ENCODE results near the gene CAV2.

DNA sequence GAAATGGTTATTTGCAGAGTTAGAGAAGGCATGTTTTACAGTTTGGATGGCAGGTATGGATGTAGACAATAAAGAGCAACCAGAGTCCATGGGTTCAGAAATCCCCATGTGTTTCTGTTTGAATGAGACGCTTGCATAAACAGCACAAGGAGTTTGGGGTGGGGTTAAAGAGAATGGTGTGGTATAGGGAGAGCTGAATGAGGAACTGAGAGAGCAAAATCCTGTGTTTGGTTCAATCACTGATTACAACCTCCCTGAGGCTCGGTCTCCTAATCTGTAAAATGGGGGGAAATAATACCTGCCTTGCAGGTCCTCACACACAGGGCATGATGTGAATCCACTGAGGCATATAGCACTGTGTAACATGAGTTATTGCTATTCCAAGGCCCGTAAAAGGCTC lies 49.0 kb downstream of the CAV2 start:
- TF ChIP-seq, protein P1, sequence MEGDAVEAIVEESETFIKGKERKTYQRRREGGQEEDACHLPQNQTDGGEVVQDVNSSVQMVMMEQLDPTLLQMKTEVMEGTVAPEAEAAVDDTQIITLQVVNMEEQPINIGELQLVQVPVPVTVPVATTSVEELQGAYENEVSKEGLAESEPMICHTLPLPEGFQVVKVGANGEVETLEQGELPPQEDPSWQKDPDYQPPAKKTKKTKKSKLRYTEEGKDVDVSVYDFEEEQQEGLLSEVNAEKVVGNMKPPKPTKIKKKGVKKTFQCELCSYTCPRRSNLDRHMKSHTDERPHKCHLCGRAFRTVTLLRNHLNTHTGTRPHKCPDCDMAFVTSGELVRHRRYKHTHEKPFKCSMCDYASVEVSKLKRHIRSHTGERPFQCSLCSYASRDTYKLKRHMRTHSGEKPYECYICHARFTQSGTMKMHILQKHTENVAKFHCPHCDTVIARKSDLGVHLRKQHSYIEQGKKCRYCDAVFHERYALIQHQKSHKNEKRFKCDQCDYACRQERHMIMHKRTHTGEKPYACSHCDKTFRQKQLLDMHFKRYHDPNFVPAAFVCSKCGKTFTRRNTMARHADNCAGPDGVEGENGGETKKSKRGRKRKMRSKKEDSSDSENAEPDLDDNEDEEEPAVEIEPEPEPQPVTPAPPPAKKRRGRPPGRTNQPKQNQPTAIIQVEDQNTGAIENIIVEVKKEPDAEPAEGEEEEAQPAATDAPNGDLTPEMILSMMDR (conservative IDR thresholded peaks at IDR 0.05; ENCODE audit: low read depth, low read length) = no peak
- TF ChIP-seq EZH2 (IDR thresholded peaks at IDR 0.05; ENCODE audit: borderline replicate concordance, low read depth, low read length, poor library complexity, severe bottlenecking) = no peak
